WERI-Rb-1 (cell line): ENCODE results near the gene POLE.

Experiments used
- DNase-seq: peaks from one replicate; pipeline ENCODE4 v3.0.0-alpha.2; 2020
- H3K27ac ChIP-seq: fragments of 250-450 bp; sonication (Bioruptor Pico); 2 replicates; pipeline ENCODE4 v1.5.1; 2020; ENCODE audit warnings: mild to moderate bottlenecking, moderate library complexity
- H3K27me3 ChIP-seq: fragments of 250-450 bp; sonication (Bioruptor Pico); 2 replicates; pipeline ENCODE4 v1.5.1; 2021; ENCODE audit warnings: mild to moderate bottlenecking, low read depth, moderate library complexity; ENCODE audit not compliant: insufficient read depth, severe bottlenecking
- H3K36me3 ChIP-seq: fragments of 250-450 bp; sonication (Bioruptor Pico); 2 replicates; pipeline ENCODE4 v1.5.1; 2020; ENCODE audit warnings: mild to moderate bottlenecking, moderate library complexity
- H3K4me3 ChIP-seq: 2 replicates; pipeline ENCODE4 v1.5.1; 2011; ENCODE audit warnings: low read depth, mild to moderate bottlenecking, control low read depth, low read length
- H3K9me3 ChIP-seq: fragments of 250-450 bp; sonication (Bioruptor Pico); 2 replicates; pipeline ENCODE4 v1.5.1; 2021; ENCODE audit warnings: mild to moderate bottlenecking, moderate library complexity; ENCODE audit not compliant: severe bottlenecking
- TF ChIP-seq, protein P1 (sequence below): IDR thresholded peaks from 2 replicates; pipeline ENCODE4 v1.5.1; 2011; ENCODE audit warnings: low read depth, mild to moderate bottlenecking, control low read depth, inconsistent platforms, low read length

Gene POLE

DNA sequence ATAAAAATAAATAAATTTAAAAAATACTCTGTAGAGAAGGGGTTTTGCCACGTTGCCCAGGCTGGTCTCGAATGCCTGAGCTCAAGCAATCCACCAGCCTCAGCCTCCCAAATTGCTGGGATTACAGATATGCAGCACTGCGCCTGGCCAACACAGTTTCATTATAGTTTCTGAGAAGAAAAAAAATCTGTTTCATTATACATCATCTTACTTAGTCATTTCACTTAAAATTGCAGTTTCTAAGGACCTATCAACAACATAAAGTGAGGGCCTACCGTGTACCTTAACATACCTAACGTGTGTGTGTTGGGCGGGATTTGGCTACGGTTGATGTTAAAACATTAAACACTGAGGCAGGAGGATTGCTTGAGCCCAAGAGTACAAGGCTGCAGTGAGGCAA, 40.3 kb downstream of the POLE start:
- no peaks in the 10 kb centered on the region for H3K27me3 ChIP-seq
- no peak overlapping the region for H3K27ac ChIP-seq
- H3K4me3 ChIP-seq: no peak overlapping the region
- H3K9me3 ChIP-seq: no peaks in the 10 kb centered on the region
- TF ChIP-seq, protein P1, sequence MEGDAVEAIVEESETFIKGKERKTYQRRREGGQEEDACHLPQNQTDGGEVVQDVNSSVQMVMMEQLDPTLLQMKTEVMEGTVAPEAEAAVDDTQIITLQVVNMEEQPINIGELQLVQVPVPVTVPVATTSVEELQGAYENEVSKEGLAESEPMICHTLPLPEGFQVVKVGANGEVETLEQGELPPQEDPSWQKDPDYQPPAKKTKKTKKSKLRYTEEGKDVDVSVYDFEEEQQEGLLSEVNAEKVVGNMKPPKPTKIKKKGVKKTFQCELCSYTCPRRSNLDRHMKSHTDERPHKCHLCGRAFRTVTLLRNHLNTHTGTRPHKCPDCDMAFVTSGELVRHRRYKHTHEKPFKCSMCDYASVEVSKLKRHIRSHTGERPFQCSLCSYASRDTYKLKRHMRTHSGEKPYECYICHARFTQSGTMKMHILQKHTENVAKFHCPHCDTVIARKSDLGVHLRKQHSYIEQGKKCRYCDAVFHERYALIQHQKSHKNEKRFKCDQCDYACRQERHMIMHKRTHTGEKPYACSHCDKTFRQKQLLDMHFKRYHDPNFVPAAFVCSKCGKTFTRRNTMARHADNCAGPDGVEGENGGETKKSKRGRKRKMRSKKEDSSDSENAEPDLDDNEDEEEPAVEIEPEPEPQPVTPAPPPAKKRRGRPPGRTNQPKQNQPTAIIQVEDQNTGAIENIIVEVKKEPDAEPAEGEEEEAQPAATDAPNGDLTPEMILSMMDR: no peak
- DNase-seq: no peak
- peaks cover 85% of the 10 kb centered on the region for H3K36me3 ChIP-seq

DNA sequence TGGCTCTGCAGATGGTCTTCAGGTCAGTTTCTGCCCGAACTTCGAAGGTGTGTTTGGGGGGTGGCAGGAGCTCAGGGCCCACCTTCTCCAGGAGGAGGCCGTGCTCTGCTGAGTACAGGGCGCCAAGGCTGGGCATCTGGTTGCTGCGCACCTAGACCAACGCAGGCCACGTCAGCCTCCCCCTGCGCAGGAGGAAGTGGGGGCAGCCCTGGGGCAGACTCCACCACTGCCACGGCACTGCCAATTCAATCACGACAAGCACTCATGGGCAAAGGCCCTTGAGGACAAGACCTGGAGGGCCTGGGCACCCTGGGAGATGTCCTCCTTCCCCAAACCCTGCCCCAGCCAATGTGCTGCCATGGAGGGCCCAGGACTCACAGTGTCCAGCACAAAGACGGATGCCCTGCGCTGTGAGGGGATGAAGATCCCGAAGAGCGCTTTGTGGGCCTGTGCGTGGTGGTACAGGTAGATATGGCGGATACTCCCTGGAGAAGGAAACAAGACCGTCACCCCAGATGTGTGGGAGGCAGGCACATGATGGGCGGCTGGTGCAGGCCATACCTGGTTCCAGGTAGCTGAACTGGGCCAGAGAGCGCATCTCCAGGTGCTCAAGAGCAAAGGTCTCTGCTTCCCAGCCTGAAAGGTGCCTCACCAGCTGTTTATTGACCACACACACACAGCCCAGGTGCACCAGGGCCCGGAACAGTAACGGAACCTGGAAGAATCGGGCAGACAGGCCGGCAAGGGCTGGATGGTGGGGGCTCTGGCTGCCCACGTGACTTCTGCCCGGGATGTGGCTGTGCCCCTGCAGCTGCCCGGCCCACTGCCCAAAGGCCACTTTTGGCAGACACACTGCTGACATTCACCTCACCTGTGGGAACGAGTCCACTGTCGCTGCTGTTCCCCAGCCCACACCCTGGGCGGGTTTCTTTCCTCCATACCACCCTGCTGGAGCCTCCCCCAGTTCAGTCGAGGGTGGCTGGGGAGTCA, 44.0 kb downstream of the POLE start:
- Histone ChIP-seq H3K27me3 (no peaks in the 10 kb centered on the region), H3K9me3 (no peaks in the 10 kb centered on the region), H3K4me3 (no peak overlapping the region), H3K36me3 (peaks cover 84% of the 10 kb centered on the region), H3K27ac (no peak overlapping the region)
- TF ChIP-seq, protein P1: no peak
- DNase-seq: no peak

DNA sequence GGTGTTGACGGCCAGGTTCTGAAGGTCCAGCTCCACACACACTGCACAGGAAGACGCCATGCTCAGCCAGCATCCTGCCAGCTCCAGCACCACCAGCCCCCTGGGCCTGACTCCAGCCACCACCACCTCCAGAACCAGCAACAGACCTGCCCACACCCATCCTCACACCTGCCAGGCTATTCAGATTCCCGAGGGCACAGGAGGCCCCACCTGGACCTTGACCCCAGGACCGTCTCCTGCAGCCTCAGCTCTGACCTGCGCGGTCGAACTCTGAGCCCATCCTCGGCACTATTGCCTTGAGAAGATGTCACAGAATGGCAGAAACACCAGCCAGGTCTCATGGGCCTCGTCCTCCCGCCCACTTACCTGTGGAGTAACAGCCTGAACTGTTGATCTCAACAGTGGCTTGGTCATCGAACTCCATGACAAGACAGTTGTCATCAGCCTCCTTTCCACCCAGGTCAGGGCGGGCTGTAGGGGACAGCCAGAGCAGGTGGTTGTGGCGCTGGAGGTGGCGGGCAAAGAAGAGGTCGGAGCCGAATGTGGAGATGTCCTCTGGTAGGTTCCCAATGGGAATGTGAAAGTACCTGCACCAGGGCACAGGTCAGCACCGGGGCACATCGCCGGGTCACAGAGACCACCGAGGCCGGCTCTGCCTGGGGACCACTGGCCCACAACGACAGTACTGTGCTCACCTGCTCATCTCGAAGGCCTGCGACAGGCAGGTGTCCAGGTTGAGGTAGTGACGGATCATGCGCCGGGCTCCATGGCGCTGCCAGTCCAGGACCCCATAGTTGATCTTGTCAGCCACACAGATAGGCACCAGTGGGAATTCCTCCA, 45.1 kb downstream of the POLE start:
- H3K9me3 ChIP-seq: no peaks in the 10 kb centered on the region
- TF ChIP-seq, protein P1: no peak
- H3K27ac ChIP-seq: no peak overlapping the region
- peaks cover 84% of the 10 kb centered on the region for H3K36me3 ChIP-seq
- H3K27me3 ChIP-seq: no peaks in the 10 kb centered on the region
- DNase-seq: no peak
- no peak overlapping the region for H3K4me3 ChIP-seq

DNA sequence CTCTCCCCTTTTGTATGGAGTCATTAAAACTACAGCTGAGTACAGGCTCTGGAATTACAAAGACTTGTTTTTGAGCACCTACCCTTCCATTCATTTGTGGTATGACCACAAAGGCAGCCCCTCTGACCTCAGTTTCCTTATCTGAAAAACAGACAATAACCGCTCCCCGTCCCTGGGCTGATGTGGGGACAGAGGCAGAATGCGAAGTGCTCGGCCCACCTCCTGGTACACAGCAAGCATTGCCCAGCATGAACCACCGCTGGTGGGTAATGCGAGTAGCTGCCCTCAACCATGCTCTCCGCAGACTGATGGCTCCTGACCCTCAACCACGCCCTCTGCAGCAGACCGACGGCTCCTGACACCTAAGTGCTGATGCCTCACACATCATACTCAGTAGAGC, 46.2 kb downstream of the POLE start:
- Histone ChIP-seq H3K27ac (no peak overlapping the region), H3K27me3 (no peaks in the 10 kb centered on the region), H3K9me3 (no peaks in the 10 kb centered on the region), H3K4me3 (no peak overlapping the region), H3K36me3 (peaks cover 85% of the 10 kb centered on the region)
- DNase-seq: no peak
- TF ChIP-seq, protein P1: no peak

DNA sequence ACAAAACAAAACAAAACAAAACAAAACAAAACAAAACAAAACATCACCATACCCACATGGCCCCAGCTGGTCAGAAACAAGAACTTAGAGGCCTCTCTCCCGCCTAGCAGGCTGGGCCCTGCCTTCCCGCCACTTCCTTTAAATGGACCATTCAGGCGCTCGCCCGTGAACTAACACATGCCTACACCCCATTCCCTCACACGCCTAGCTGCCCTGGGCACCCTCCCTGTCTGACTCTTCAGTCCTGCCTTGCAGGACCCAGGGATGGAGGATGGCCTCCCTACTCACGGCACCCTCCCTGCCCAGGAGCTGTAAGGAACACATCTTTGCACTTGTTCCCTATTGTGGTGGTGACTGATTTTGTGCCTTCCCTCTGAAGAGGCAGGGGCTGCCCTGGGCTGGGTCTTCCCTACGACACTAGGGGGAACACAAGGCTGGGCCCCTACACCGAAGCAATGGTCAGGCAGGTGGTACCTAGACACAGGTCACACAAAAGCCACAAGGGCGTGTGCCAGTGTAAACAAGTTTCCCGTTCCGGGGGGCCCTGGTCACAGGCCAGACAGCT, 47.1 kb downstream of the POLE start:
- TF ChIP-seq, protein P1: no peak
- Histone ChIP-seq H3K27ac (no peak overlapping the region), H3K27me3 (no peaks in the 10 kb centered on the region), H3K4me3 (no peak overlapping the region), H3K9me3 (no peaks in the 10 kb centered on the region), H3K36me3 (peaks cover 88% of the 10 kb centered on the region)
- DNase-seq: no peak
